Keratinocyte (primary cell): ENCODE measurements around the gene KRT78. TPM values are rescaled to one million over a fixed set of nuclear protein-coding genes. Genes with fewer than 3 reads are reported as not detected.

Experiments used
- DNase-seq: peaks from one replicate; pipeline ENCODE4 v3.0.0-alpha.2; 2011; ENCODE audit warnings: low read depth, missing footprints, low spot score
- FAIRE-seq: peaks from 2 replicates; lab custom pipeline; 2011; peaks lifted over from hg19 to GRCh38; lab: Jason Lieb, UNC
- H2AFZ ChIP-seq: 2 replicates; pipeline ENCODE4 v1.6.0; 2012; ENCODE audit warnings: low read length, control low read depth, inconsistent platforms; ENCODE audit not compliant: control insufficient read depth
- H3K27ac ChIP-seq: 2 replicates; pipeline ENCODE4 v1.5.1; 2011; ENCODE audit warnings: low read length; ENCODE audit not compliant: control insufficient read depth, insufficient read depth
- H3K27me3 ChIP-seq: 3 replicates; pipeline ENCODE4 v1.6.0; 2011; ENCODE audit warnings: low read length; ENCODE audit not compliant: control insufficient read depth, insufficient read depth; ENCODE audit errors: extremely low read depth
- H3K36me3 ChIP-seq, 2 experiments: 2 replicates in 1 of 2; 3 replicates in 1 of 2; pipeline ENCODE4 v1.5.1; 2011; ENCODE audit warnings: low read length in 2 of 2, mild to moderate bottlenecking in 1 of 2; ENCODE audit not compliant: control insufficient read depth in 2 of 2, insufficient read depth in 2 of 2; ENCODE audit errors: extremely low read depth in 1 of 2
- H3K4me1 ChIP-seq: 3 replicates; pipeline ENCODE4 v1.5.1; 2011; ENCODE audit warnings: low read length; ENCODE audit not compliant: control insufficient read depth, insufficient read depth; ENCODE audit errors: extremely low read depth
- H3K4me2 ChIP-seq: 3 replicates; pipeline ENCODE4 v1.6.0; 2011; ENCODE audit warnings: low read depth, low read length; ENCODE audit not compliant: control insufficient read depth, insufficient read depth; ENCODE audit errors: extremely low read depth
- H3K4me3 ChIP-seq, 3 experiments: fragments of 200-600 bp in 1 of 3; sonication (generic) in 1 of 3; 2 replicates in 2 of 3; 3 replicates in 1 of 3; pipeline ENCODE4 v1.5.1; 2011 to 2016; ENCODE audit warnings: low read length in 3 of 3, mild to moderate bottlenecking in 3 of 3, control low read depth in 2 of 3, inconsistent platforms in 1 of 3, low read depth in 1 of 3, mixed read lengths in 1 of 3, mixed run types in 1 of 3, moderate library complexity in 1 of 3; ENCODE audit not compliant: control insufficient read depth in 2 of 3, insufficient read depth in 2 of 3; ENCODE audit errors: extremely low read depth in 1 of 3
- H3K79me2 ChIP-seq: 2 replicates; pipeline ENCODE4 v1.6.0; 2012; ENCODE audit warnings: low read length; ENCODE audit not compliant: control insufficient read depth, insufficient read depth
- H3K9ac ChIP-seq: 3 replicates; pipeline ENCODE4 v1.6.0; 2011; ENCODE audit warnings: low read length; ENCODE audit not compliant: control insufficient read depth, insufficient read depth; ENCODE audit errors: extremely low read depth
- H3K9me1 ChIP-seq: 3 replicates; pipeline ENCODE4 v1.6.0; 2011; ENCODE audit warnings: low read length; ENCODE audit not compliant: control insufficient read depth, insufficient read depth; ENCODE audit errors: extremely low read depth
- H3K9me3 ChIP-seq: 2 replicates; pipeline ENCODE4 v1.5.1; 2012; ENCODE audit warnings: low read depth, low read length; ENCODE audit not compliant: control insufficient read depth
- H4K20me1 ChIP-seq: 3 replicates; pipeline ENCODE4 v1.6.0; 2011; ENCODE audit warnings: low read length; ENCODE audit not compliant: control insufficient read depth, insufficient read depth; ENCODE audit errors: extremely low read depth
- EZH2 ChIP-seq: IDR thresholded peaks from one replicate; pipeline ENCODE4 v1.6.1; 2012; ENCODE audit warnings: inconsistent platforms, mild to moderate bottlenecking, low read length, moderate library complexity
- dilution Hi-C: fragments of 300-500 bp; cut with MboI; formaldehyde crosslinking; loops from one replicate; pipeline ENCODE4 v1.7.0; 2020; ENCODE audit warnings: low sequenced_read_pairs; ENCODE audit not compliant: extremely low pct_ligation_motif_present
- polyA plus RNA-seq, 5 experiments: library from polyadenylated mRNA; depleted of rRNA in 3 of 5; stranded (reverse) in 3 of 5; stranded (forward) in 1 of 5; unstranded in 1 of 5; fragments of >200 nt; gene quantifications; 1 replicate in 1 of 5; 2 replicates in 3 of 5; 3 replicates in 1 of 5; pipeline versions ENCODE4 v1.2.1 to v1.2.3, GENCODE V29; 2011 to 2012; ENCODE audit warnings: missing spikeins in 2 of 5, low read depth in 1 of 5, low replicate concordance in 1 of 5
- TF ChIP-seq, protein P1 (sequence below), 3 experiments: IDR thresholded peaks in 1 of 3; conservative IDR thresholded peaks in 1 of 3; optimal IDR thresholded peaks in 1 of 3; 2 replicates in 2 of 3; 3 replicates in 1 of 3; pipeline versions ENCODE3 to v1.5.1; 2011; ENCODE audit warnings: low read length in 3 of 3, mild to moderate bottlenecking in 3 of 3, moderate library complexity in 2 of 3, control low read depth in 1 of 3, inconsistent platforms in 1 of 3; ENCODE audit not compliant: insufficient read depth in 2 of 3; ENCODE audit errors: extremely low read depth in 1 of 3

KRT78 gene
- polyA plus RNA-seq, 1 donor (not counting 4 experiments of a cell fraction or from before 2014, with no cell fraction given): 0.96 TPM

- Histone ChIP-seq H2AFZ (no peak overlapping the region), H3K9me1 (no peaks in the 10 kb centered on the region), H3K36me3 (no peaks in the 10 kb centered on the region), H3K9me3 (no peaks in the 10 kb centered on the region), H3K27me3 (peaks cover 9% of the 10 kb centered on the region), H3K9ac (no peak overlapping the region), H3K4me1 (peaks cover 5% of the 10 kb centered on the region), H3K27ac (no peak overlapping the region), H3K4me3 (no peak overlapping the region), H4K20me1 (no peaks in the 10 kb centered on the region), H3K4me2 (no peak overlapping the region), H3K79me2 (no peaks in the 10 kb centered on the region)
- FAIRE-seq: no peak
- TF ChIP-seq, protein P1, sequence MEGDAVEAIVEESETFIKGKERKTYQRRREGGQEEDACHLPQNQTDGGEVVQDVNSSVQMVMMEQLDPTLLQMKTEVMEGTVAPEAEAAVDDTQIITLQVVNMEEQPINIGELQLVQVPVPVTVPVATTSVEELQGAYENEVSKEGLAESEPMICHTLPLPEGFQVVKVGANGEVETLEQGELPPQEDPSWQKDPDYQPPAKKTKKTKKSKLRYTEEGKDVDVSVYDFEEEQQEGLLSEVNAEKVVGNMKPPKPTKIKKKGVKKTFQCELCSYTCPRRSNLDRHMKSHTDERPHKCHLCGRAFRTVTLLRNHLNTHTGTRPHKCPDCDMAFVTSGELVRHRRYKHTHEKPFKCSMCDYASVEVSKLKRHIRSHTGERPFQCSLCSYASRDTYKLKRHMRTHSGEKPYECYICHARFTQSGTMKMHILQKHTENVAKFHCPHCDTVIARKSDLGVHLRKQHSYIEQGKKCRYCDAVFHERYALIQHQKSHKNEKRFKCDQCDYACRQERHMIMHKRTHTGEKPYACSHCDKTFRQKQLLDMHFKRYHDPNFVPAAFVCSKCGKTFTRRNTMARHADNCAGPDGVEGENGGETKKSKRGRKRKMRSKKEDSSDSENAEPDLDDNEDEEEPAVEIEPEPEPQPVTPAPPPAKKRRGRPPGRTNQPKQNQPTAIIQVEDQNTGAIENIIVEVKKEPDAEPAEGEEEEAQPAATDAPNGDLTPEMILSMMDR (optimal IDR thresholded peaks at IDR 0.05 in 1 of 3, IDR thresholded peaks at IDR 0.05 in 1 of 3, conservative IDR thresholded peaks at IDR 0.05 in 1 of 3; ENCODE audit: extremely low read depth in 1 of 3, insufficient read depth in 2 of 3, low read length in 3 of 3): no peak
- no peak for TF ChIP-seq EZH2
- no peak for DNase-seq
- dilution Hi-C loops: no loop called here
Measured at GRCh38 chr12:52851787-52852186, 3.0 kb upstream of the KRT78 start.

GRCh38 chr12:52850681-52851080, 1.9 kb upstream of the KRT78 start:
- Histone ChIP-seq H4K20me1 (no peaks in the 10 kb centered on the region), H3K79me2 (no peaks in the 10 kb centered on the region), H3K27me3 (peaks cover 9% of the 10 kb centered on the region), H3K4me3 (no peak overlapping the region), H3K9ac (no peak overlapping the region), H2AFZ (no peak overlapping the region), H3K36me3 (no peaks in the 10 kb centered on the region), H3K9me1 (no peaks in the 10 kb centered on the region), H3K27ac (no peak overlapping the region), H3K9me3 (no peaks in the 10 kb centered on the region), H3K4me1 (peaks cover 4% of the 10 kb centered on the region), H3K4me2 (no peak overlapping the region)
- FAIRE-seq (no peak), DNase-seq (no peak)
- TF ChIP-seq, protein P1 (optimal IDR thresholded peaks at IDR 0.05 in 1 of 3, IDR thresholded peaks at IDR 0.05 in 1 of 3, conservative IDR thresholded peaks at IDR 0.05 in 1 of 3; ENCODE audit: extremely low read depth in 1 of 3, insufficient read depth in 2 of 3, low read length in 3 of 3): no peak
- TF ChIP-seq EZH2: no peak
- dilution Hi-C loops: no loop called here
